NCI-H187 (cell line): Measurements from ENCODE around the gene HPS3.
A peak's percentile ranks its signal among the peaks of the same experiment; 100 is the strongest.
"Not testable (repeated sequence)": the region's sequence is repeated elsewhere in the genome, so short reads cannot be mapped to it uniquely, and the experiment has no call there.

Experiments
- DNase-seq, 2 experiments: peaks; one replicate each; lab custom pipeline; 2025; lab: John Stamatoyannopoulos, UW

HPS3 gene, protein sequence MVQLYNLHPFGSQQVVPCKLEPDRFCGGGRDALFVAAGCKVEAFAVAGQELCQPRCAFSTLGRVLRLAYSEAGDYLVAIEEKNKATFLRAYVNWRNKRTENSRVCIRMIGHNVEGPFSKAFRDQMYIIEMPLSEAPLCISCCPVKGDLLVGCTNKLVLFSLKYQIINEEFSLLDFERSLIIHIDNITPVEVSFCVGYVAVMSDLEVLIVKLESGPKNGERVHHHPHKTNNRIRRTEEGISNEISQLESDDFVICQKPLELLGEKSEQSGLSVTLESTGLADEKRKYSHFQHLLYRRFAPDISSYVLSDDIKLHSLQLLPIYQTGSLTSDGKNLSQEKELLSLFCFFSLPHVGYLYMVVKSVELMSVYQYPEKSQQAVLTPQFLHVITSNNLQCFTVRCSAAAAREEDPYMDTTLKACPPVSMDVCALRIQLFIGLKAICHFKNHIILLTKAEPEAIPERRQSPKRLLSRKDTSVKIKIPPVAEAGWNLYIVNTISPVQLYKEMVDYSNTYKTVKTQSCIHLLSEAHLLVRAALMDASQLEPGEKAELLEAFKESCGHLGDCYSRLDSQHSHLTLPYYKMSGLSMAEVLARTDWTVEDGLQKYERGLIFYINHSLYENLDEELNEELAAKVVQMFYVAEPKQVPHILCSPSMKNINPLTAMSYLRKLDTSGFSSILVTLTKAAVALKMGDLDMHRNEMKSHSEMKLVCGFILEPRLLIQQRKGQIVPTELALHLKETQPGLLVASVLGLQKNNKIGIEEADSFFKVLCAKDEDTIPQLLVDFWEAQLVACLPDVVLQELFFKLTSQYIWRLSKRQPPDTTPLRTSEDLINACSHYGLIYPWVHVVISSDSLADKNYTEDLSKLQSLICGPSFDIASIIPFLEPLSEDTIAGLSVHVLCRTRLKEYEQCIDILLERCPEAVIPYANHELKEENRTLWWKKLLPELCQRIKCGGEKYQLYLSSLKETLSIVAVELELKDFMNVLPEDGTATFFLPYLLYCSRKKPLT

DNA sequence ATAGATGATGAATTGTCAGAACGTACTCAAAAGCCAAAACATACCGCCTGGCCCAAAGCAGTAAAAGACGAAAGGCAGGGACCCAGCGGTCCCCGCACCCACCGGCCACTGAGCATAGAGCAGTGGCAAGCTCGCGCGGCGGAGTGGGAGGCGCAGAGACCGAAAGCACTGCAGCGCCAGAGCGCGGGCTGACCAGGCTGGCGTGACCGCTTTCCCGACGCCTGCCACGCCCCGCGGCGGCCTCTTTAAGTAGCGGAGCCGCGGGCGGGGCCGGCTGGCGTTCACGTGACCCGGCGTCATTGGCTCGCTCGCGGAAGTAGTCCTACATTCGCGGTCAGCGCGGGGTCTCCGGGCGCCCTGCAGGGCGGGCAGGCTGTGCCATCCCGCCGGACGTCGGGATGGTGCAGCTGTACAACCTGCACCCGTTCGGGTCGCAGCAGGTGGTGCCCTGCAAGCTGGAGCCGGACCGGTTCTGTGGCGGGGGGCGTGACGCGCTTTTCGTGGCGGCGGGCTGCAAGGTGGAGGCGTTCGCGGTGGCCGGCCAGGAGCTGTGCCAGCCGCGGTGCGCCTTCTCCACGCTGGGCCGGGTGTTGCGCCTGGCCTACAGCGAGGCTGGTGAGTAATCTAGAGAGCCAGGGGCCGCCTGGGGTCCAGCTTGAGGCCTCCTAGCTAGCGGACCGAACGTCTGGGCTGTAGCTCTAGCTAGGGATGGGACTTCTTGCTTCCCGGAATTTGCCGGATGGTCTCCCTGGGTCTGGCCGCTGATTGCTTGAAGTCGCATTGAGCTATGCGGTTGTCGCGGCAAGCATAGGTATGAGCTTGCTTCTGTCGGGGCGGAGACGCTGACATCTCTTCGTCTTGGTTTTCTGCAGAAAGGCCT, at the start of gene HPS3:
TSS of gene HPS3 (plus strand) at position 313 of the 880 bp plus-strand sequence. CDS start at position 399, 86 bp downstream.
- DNase-seq: peak; percentile 72 to 81

DNA sequence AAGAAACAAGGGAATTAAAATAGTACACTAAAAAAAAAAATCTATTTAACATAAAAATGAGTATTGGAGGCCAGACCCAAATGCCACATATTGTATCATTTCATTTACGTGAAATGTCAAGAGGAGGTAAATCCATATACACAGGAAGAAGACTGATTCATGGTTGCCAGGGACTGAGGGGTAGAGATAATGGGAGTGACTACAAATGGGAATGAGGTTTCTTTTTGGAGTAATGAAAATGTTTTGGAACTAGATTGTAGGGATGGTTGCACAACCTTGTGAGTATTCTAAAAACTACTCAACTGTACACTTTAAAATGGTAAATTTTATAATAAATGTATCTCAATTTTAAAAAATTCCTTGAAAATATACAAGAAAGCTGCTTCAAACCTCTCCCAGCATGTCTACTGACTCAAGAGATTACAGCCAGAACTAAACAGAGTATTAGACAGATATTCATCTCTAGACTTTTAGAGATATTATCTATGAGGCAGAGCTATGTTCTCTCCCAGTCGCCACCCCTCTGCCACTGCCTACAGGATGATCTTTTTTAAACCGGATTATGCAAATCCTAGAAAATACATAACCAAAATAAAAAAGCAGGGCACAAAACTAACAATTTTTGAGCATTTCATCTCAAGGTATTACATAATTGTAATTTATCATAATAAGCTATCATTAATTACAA, 49.3 kb upstream of the HPS3 start:
- DNase-seq: no peak

DNA sequence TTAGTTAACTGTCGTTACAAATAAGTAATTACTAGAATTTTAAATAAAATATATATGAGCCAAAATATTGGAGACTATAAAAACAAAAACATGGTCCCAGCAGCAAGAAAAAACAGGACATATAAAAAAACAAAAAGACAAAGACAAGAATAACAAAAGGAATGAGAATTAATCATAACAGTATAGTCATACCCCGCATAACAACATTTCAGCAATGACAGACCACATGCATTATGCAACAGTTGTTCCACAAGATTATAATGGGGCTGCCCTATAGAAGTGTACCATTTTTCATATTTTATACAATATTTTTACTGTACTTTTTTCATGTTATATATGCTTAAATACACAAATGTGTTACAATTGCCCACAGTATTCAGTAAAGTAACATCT, 48.7 kb upstream of the HPS3 start:
- DNase-seq: no peak

DNA sequence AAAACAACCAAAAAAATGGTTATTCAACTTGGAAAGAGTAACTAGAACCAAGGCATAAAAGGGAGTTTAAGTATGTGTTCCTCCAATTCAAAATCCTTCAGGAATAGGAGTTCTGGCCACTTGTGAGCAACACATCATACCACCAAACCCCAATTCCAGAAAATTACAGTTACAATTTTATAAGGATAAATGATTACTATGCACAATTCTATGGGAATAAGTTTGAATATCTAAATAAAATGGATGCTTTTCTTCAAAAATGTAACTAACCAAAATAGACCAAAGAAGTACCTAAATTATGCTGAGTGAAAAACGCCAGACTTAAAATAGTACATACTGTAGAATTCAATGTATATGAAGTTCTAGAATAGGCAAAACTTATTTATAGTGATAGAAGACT, 47.7 kb upstream of the HPS3 start:
- no peak for DNase-seq

DNA sequence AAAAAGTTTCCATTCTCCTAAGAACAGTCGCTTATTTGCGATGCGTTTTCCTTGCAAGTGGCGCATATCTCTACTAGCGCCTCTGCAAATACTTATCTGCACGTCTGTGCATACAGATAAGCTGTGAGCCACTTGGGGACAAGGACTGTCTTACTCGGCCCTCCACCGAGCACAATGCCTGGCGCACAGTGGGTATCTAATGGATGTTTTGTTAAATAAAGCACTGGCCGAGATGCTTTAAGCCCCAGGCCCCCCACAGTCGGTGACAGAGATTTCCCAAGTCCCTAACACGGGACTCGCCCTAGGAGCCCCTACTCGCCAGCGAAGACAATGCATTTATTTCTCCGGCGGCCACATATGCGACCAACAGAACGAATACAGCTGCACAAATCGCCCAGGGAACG, 43.6 kb upstream of the HPS3 start:
- peak in 1 of 2 experiments; percentile 61 for DNase-seq

DNA sequence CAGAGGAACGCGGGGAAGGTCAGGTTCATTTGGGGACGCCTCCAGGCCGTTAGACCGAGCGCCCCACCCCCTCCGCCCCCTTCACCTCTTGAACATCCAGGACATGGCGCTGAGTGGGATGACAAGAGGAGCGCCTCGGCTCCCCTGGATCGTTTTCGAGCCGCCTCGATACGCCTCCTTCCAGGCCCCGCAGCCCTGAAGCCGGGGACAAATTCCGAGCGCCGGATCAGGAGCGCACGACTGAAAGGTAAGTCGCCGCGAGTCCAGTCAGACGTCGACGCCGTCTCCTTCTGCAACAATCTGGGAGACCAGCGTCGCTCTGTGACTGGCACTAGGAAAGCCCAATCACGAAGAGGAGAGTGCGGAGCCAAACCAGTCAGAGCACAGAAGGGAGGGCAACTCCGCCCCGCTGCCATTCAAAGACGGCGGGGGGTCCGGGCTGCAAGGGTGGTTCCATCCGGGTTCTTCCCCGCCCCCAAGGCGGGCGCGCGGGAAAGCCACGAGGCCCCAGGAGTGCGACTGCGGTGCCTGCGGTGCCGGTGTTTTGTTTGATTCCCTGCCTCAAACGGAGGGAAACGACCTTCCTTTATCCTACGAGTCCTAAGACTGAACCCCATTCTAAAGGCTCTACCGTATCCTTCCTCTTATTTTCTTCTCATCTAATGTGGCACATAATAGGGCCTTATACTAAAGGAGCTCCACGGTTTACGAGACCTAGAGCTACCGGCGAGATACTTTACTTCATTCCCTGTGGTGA, 43.0 kb upstream of the HPS3 start, which contains the start of gene HLTF:
TSS of gene HLTF (minus strand) at position 302 of the 757 bp plus-strand sequence. CDS start at position 105, 197 bp downstream.
- DNase-seq: peak; percentile 82 to 89

DNA sequence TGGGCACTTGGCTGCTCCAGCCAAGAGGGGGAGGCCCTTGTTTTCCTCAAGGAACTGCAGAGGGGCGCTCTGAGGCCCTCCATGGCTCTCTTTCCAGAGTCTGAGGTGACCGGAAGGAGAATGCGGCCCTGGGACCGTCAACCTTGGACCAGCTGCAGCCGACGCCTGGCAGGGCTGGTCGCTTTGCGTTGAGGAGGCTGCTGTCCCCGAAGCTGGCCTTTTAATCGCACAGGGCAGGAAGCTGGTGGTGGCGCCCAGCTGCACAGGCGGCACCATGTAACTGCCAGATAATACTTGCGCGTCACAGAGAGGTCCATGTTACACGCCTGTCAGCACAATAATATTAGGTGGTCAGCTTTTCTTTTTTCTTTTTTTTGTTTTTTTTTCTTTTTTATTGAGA, 42.2 kb upstream of the HPS3 start:
- DNase-seq: no peak

DNA sequence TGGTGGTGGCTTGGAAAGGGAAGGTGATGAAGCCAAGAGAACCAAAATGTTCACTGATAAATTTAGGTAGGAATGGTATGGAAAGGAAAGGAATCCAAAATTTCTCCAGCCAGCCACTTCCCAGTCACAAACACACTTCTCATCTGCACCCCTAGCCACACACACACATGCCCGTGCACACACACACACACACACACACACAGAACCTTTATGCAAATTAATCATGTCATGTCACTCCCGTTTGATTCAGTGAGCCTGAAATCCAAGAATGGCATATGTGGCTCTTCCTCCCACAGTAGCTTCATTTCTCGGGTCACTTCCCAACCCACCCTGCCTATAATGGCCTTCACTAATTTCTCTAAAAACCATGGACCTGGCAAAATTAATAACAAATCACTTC, 40.0 kb upstream of the HPS3 start:
- DNase-seq: no peak

DNA sequence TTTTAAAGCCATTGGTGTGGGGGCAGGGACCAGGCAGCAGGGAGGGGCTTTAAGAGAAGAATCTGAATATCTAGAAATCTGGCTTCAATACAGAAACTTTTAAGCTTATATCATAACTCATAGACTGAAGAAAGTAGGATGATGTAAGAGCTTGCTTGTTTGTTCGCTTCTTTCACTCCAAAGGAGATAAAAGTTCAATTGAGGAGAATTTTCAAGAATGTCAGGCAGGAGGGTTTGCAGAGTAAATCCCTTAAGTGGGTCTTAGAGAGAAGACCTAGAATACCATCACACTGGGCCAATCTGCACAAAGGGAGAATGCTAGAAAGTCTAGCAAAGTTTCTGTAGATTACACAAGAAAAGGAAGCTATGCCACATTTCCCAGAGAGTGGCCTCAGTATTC, 39.0 kb upstream of the HPS3 start:
- no peak for DNase-seq

DNA sequence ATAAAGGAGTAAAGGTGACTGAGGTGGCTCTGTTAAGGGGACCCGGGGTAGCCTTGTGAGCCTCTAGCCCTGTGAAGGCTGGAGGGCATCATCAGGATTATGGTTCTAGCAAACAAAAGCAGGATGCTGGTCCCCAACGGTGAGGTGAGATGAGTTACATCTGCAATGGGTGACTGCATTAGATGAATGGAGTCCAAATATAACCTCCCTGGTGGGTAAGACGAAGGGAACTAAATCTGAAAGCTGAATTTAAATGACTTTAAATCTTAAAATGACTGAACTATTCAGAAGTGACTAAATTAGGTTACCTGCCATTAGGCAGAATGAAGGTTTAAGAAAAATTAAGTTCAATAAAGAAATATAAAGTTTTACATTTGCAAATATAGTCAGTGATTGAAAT, 38.5 kb upstream of the HPS3 start:
- no peak for DNase-seq

DNA sequence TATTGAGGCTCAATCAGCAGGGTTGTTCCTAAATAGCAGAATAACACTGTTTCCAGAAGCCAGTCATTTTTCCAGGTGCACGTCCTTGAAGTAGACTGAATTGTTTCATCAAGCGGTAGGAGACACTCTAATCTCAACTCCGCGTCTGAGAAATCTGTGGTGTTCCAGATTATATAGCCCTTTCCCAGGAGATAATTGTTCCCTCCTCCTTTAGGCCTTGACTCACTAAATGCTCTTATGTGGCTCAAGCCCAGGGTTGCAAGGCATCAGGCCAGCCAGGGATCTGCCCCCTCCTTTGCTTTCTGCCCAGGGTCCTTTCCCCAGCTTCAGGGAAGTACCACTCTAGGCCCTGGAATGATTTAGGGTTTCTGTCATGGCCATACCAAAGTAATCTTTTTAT, 37.5 kb upstream of the HPS3 start:
- no peak for DNase-seq

DNA sequence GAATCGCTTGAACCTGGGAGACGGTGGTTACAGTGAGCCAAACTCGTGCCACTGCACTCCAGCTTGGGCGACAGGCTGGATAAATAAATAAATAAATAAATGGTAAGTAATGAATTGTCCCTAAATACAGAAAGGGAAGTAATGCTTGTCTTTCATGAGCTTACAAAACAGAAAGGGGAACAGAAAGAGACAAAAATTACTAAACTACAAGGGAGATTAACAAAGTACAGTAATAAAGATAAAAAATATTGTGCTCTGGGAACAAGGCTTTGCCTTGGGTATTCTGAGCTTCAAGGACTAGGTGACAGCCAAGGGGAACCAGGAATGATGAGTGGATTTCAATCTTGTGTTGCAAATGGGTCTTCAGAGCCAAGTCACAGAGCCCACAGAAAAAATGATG, 34.0 kb upstream of the HPS3 start:
- no peak for DNase-seq

DNA sequence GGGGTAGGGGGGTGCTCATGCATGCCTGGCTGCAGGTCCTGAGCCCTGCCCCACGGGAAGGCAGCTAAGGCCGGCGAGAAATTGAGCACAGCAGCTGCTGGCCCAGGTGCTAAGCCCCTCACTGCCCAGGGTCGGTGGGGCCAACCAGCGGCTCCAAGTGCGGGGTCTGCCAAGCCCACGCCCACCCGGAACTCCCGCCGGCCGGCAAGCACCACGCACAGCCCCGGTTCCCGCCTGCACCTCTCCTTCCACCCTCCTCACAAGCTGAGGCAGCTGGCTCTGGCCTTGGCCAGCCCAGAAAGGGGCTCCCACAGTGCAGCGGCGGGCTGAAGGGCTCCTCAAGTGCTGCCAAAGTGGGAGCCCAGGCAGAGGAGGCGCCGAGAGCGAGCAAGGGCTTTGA, 31.5 kb upstream of the HPS3 start:
- not testable (repeated sequence) for DNase-seq

DNA sequence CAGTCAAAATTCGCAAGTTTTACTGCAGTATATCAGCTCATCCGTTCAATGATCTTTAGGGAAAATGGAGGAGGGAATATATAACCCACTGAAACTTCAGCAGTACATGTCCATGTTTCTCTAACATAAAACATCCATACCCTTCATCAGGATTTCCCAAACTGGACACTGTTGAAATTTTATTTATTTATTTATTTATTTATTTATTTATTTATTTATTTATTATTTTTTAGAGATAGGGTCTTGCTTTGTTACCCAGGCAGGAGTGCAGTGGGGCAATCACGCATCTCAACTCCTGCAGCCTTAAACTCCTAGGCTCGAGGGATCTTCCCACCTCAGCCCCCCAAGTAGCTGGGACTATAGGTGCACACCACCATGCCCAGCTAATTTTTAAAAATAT, 28.3 kb upstream of the HPS3 start:
- no peak for DNase-seq

DNA sequence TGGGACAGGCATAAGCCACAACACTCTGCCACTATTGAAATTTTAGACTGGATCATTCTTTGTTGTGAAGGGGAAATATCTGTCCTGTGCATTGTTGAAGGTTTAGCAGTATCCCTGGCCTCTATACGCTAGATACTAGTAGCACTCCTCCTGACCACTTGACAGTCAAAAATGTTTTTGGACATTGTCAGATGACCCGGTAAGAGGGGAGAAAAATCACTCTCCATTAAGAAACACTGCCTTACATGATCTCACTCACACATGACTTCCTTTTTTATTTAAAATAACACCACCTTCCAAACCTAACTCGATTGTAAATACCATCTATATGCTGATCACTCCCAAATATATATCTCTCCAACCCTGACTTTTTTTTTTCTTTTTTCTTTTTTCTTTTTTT, 27.8 kb upstream of the HPS3 start:
- no peak for DNase-seq

DNA sequence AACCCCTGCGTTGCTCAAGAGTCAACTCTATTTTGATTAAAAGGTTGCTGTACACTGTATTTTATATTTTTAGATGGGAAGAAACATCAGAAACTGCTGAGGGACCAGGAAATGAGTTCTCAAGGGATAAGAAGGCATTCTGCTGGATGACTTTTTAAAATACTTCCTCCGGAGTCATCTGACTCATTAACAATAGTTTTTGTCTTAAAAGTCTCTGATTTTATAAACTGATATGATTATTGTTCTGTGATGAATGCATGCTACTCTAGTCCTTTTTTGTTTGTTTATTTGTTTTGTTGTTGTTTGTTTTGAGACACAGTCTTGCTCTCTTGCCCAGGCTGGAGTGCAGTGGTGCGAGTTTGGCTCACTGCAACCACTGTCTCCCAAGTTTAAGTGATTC, 25.0 kb upstream of the HPS3 start:
- DNase-seq: no peak

DNA sequence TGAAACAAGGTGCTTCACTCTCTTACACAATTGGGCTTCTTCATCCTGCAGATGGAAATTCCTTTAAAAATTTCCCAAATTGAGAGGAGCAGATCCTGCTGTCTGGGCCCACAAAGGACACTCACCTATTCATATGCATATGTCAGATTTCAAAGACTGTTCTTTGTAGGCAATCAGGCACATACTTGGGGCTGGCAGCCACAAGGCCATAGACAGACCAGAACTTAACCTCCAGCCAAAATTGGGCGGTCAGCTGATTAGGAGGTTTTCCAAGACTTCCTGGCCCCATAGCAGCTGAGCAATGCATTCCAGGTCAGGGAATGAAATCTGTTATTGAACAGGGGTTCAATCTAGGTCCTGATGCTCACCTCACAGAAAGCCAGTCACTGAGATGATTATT, 15.0 kb upstream of the HPS3 start:
- DNase-seq: no peak

DNA sequence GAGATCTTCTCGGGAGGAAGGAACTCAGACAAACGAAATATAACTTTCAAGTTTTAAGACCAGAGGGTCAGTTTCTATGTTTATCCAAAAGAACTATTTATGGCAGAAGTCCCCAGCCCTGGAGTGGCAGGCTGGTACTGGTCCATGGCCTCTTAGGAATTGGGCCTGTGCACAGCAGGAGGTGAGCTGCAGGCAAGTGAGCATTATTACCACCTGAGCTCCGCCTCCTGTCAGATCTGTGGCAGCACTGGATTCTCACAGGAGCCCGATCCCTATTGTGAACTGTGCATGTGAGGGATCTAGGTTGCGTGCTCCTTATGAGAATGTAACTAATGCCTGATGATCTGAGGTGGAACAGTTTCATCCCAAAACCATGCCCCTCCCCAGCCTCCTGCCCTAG, 14.3 kb upstream of the HPS3 start:
- DNase-seq: no peak

DNA sequence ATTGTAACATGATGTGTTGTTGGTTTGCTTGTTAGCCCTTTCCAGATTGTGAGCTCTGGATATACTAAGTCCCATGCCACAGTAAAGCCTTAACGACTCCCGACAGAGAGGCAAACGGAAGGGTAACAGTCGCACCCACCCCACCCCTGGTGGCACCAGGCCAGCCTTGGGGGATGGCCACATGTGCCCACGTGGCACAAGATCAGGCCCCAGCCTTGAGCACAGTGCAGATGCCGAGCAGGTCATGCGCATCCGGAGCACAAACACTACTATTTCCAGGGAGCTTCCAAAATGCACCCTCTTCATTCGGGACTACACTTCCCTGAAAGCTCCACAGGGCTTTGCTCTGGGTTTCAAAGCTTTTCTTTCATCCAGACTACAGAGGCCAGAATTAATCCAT, 10.7 kb upstream of the HPS3 start:
- no peak for DNase-seq

DNA sequence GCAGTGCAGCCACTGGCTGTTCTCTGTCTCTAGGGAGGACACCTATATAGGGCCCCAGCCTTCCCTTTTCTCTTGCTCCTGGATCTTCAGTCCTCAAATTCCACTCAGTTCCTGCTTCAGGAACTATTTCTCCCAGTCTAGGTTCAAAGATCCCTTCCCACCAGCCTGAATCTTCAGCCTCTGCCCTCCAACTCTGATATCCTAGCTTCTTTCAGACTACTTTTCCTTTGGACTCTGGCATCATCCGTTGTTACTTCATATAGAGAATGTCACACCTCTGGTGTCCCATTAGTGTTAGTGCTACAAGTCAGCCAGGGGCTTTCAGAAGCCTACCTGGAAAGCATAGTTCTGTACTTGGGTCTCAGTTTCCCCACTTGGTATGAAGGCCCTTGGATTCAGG, 10.0 kb upstream of the HPS3 start:
- DNase-seq: no peak
